A673 (cell line): Measurements from ENCODE around the gene FURIN. TPM values are rescaled to one million over a fixed set of nuclear protein-coding genes. Genes with fewer than 3 reads are reported as not detected.
"Not testable (repeated sequence)": the region's sequence is repeated elsewhere in the genome, so short reads cannot be mapped to it uniquely, and the experiment has no call there.

Experiments
- BruUV-seq: library from RNA; stranded (reverse); fragments of 400-500 nt; replicated peaks from 2 replicates; lab custom pipeline; 2021; lab: Mats Ljungman, UMichigan
- CTCF ChIA-PET: fragments of 300-600 bp; sonication (Branson Sonifier 250); formaldehyde crosslinking; loops from one replicate; lab custom pipeline; 2022; ENCODE audit warnings: antibody characterized with exemption; lab: Charles Lee
- POLR2A ChIA-PET: fragments of 300-600 bp; sonication (Branson Sonifier 250); formaldehyde crosslinking; loops from one replicate; lab custom pipeline; 2022; ENCODE audit warnings: antibody characterized with exemption; ENCODE audit not compliant: low non-redundant PET; lab: Charles Lee
- DNase-seq: peaks from one replicate; pipeline ENCODE4 v3.0.0-alpha.2; 2015; ENCODE audit warnings: low spot score
- H3K27ac ChIP-seq: fragments of 200-600 bp; sonication (generic); 2 replicates; pipeline ENCODE4 v1.5.1; 2016; ENCODE audit warnings: mixed run types, low read depth, mild to moderate bottlenecking, mixed read lengths, antibody characterized with exemption, low read length; ENCODE audit not compliant: poor library complexity, severe bottlenecking
- H3K27me3 ChIP-seq: fragments of 200-600 bp; sonication (generic); replicated peaks from 2 replicates; pipeline ENCODE4 v1.6.1; 2017; ENCODE audit warnings: mixed run types, low read depth, mild to moderate bottlenecking, mixed read lengths, antibody characterized with exemption, low read length; ENCODE audit not compliant: insufficient read depth, poor library complexity
- H3K36me3 ChIP-seq: fragments of 200-600 bp; sonication (generic); 2 replicates; pipeline ENCODE4 v1.6.1; 2016; ENCODE audit warnings: mixed run types, mild to moderate bottlenecking, mixed read lengths, antibody characterized with exemption, low read length; ENCODE audit not compliant: insufficient read depth, poor library complexity, severe bottlenecking
- H3K4me1 ChIP-seq: fragments of 200-600 bp; sonication (generic); 2 replicates; pipeline ENCODE4 v1.6.1; 2017; ENCODE audit warnings: mixed run types, mild to moderate bottlenecking, mixed read lengths, antibody characterized with exemption, low read length; ENCODE audit not compliant: insufficient read depth, poor library complexity, severe bottlenecking
- H3K4me3 ChIP-seq: fragments of 200-600 bp; sonication (generic); 2 replicates; pipeline ENCODE4 v1.5.1; 2016; ENCODE audit warnings: low read depth, mixed run types, mild to moderate bottlenecking, mixed read lengths, low read length; ENCODE audit not compliant: poor library complexity, severe bottlenecking
- H3K9me3 ChIP-seq: fragments of 200-600 bp; sonication (generic); 2 replicates; pipeline ENCODE4 v1.6.1; 2016; ENCODE audit warnings: mixed run types, low read depth, mild to moderate bottlenecking, mixed read lengths, antibody characterized with exemption, low read length; ENCODE audit not compliant: poor library complexity, severe bottlenecking
- EZH2 ChIP-seq: fragments of 200-600 bp; sonication (generic); IDR thresholded peaks from 2 replicates; pipeline ENCODE4 v1.6.1; 2017; ENCODE audit warnings: borderline replicate concordance, low read depth, mild to moderate bottlenecking, mixed read lengths, antibody characterized with exemption, low read length; ENCODE audit not compliant: poor library complexity, severe bottlenecking
- intact Hi-C: fragments of 100-400 bp; cut with micrococcal nuclease; formaldehyde crosslinking; loops from one replicate; pipeline ENCODE4 v1.10.0; 2022; ENCODE audit not compliant: unreplicated experiment
- total RNA-seq: library from RNA; stranded (reverse); gene quantifications from 2 replicates; pipeline ENCODE4 v1.2.3, GENCODE V29; 2021
- TF ChIP-seq, protein P1 (sequence below): fragments of 300-800, 200-600 bp; sonication (generic); conservative IDR thresholded peaks from 2 replicates; pipeline ENCODE4 v1.5.1; 2017; ENCODE audit warnings: low read depth, mild to moderate bottlenecking, antibody characterized with exemption, low read length, moderate library complexity, mixed read lengths

FURIN gene
- total RNA-seq, 1 experiment from 2014 or later = 63.4 TPM

DNA sequence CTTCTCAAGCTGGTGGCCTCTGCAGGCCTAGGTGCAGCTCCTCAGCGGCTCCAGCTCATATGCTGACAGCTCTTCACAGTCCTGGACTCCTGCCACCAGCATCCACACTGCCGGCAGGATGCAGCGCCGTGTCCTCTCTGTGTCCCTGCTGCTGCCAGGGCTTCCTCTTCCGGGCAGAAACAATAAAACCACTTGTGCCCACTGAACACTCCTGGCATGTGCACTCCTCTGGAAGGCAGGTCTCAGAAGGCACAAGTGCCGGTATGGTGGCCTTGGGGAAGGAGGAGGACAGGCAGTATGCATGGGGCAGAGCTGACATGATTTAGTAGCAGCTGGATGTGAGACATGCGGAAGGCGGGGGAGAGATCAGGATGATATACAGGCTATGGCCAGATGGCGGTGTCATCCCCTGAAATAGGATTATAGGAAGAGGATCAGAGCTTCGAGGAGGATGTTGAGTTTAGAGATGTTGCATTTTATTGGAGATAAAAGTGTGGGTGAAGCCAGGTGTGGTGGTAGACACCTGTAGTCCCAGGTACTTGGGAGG, 27.3 kb downstream of the FURIN start:
- Histone ChIP-seq H3K36me3 (no peaks in the 10 kb centered on the region), H3K9me3 (no peaks in the 10 kb centered on the region), H3K27me3 (no peaks in the 10 kb centered on the region), H3K27ac (no peak overlapping the region), H3K4me3 (no peak overlapping the region), H3K4me1 (peaks cover 9% of the 10 kb centered on the region)
- ChIA-PET POLR2A (no interaction called here), CTCF (interaction anchor here (0.5 to 1.7 kb wide), 6 partner anchors 9 to 576 kb away, joined by 3 to 6 read pairs (median 4); partner anchors contain the start of gene HDDC3)
- no TSS peak for BruUV-seq
- TF ChIP-seq, protein P1, sequence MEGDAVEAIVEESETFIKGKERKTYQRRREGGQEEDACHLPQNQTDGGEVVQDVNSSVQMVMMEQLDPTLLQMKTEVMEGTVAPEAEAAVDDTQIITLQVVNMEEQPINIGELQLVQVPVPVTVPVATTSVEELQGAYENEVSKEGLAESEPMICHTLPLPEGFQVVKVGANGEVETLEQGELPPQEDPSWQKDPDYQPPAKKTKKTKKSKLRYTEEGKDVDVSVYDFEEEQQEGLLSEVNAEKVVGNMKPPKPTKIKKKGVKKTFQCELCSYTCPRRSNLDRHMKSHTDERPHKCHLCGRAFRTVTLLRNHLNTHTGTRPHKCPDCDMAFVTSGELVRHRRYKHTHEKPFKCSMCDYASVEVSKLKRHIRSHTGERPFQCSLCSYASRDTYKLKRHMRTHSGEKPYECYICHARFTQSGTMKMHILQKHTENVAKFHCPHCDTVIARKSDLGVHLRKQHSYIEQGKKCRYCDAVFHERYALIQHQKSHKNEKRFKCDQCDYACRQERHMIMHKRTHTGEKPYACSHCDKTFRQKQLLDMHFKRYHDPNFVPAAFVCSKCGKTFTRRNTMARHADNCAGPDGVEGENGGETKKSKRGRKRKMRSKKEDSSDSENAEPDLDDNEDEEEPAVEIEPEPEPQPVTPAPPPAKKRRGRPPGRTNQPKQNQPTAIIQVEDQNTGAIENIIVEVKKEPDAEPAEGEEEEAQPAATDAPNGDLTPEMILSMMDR = peak; percentile 46
- TF ChIP-seq EZH2 = no peak
- intact Hi-C loops = no loop called here
- peak; percentile 80 for DNase-seq

DNA sequence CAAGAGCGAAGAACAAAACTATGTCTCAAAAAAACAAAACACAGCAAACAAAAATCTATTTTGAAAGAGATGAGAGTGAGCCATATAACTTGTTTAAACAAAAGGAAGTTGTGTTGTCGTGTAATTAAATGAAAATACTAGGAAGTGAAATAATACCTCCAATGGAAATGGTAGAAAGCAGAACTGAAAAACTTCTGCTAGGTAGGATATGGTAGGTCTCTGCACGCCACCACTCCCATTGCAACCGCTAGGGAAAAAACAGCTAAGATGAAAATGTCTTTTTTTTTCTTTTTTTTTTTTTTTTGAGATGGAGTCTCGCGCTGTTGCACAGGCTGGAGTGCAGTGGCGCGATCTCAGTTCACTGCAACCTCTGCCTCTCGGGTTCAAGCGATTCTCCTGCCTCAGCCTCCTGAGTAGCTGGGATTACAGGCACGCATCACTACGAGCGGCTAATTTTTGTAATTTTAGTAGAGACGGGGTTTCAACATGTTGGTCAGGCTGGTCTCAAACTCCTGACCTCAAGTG, 28.8 kb downstream of the FURIN start:
- H3K36me3 ChIP-seq, BruUV-seq, intact Hi-C loops, H3K4me3 ChIP-seq, POLR2A ChIA-PET, H3K9me3 ChIP-seq, DNase-seq, H3K27ac ChIP-seq, H3K27me3 ChIP-seq: not testable (repeated sequence)
- CTCF ChIA-PET = interaction anchor here (0.6 kb wide), 1 partner anchor 509 kb away, joined by 8 read pairs; the partner anchor contains the start of gene IQGAP1
- peaks cover 14% of the 10 kb centered on the region for H3K4me1 ChIP-seq

DNA sequence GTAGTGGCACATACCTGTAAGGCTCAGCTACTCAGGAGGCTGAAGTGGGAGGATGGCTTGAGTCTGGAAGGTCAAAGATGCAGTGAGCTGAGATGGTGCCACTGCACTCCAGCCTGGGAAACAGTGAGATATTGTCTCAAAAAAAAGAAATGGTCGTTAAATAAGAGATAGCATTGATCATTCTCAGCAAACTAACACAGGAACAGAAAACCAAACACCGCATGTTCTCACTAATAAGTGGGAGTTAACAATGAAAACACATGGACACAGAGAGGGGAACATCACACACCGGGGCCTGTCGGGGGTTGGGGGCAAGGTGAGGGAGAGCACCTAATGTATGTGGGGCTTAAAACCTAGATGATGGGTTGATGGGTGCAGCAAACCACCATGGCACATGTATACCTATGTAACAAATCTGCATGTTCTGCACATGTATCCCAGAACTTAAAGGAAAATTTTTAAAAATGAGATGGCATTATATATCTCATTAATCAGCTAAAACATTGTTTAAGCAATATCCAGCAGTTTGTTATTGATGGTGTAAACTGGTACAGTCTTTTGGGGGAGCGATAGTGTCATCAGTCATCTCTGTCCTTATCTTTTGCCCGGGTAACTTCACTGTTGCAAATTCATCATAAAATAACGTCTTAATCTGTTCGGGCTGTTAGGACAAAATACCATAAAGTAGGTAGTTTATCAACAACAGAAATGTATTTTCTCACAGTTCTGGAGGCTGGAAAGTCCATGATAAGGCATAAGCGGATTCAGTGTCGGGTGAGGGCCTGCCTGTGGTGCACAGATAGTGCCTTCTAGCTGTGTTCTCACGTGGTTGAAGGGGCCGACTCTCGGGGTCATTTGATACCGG, 33.0 kb downstream of the FURIN start:
- Histone ChIP-seq H3K4me3 (peak overlapping the region; percentile 69), H3K4me1 (peaks cover 10% of the 10 kb centered on the region), H3K9me3 (no peaks in the 10 kb centered on the region), H3K27me3 (no peaks in the 10 kb centered on the region), H3K27ac (peak overlapping the region; percentile 84), H3K36me3 (peaks cover 16% of the 10 kb centered on the region)
- DNase-seq = no peak
- TSS peak; percentile 58 for BruUV-seq
- intact Hi-C loops = loop anchor here (2.0 to 10.0 kb wide), 2 partner anchors 29 to 373 kb away; no protein-coding TSS in a partner anchor
- TF ChIP-seq, protein P1 = no peak
- TF ChIP-seq EZH2 = no peak
- POLR2A ChIA-PET = interaction anchor here (0.5 kb wide), 1 partner anchor 479 kb away, joined by 4 read pairs; no protein-coding TSS in a partner anchor
- CTCF ChIA-PET = interaction anchor here (0.6 to 2.0 kb wide), 2 partner anchors 31 to 975 kb away, joined by 3 to 9 read pairs; partner anchors contain the start of gene HDDC3
